GM12873 (cell line): Measurements from ENCODE around the gene TANC1.

ENCODE experiments used
- TF ChIP-seq, protein P1 (sequence below): IDR thresholded peaks from 2 replicates; pipeline ENCODE4 v1.5.1; 2012; ENCODE audit warnings: low read depth, mild to moderate bottlenecking, moderate library complexity, low read length, control low read depth; ENCODE audit not compliant: insufficient read depth; ENCODE audit errors: missing control alignments

TANC1 gene

DNA sequence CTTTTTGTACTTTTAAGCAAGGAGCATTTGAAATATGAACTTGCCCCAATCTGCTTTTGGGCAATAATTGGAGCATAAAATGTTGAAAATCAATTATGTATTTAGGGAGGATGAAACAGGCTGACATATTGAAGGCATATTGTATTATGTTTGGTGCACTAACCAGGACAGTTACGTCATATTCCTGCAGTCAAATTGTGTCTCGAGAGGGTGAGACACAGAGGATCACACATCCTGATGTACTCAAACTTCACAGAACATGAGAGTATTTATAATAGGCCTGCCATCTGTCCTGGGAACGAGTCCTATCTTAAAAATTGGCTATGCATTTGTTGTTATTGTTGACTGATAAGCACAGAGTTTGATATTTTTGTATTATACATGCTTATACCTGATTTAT is 44.7 kb downstream of the TANC1 start:
- TF ChIP-seq, protein P1, sequence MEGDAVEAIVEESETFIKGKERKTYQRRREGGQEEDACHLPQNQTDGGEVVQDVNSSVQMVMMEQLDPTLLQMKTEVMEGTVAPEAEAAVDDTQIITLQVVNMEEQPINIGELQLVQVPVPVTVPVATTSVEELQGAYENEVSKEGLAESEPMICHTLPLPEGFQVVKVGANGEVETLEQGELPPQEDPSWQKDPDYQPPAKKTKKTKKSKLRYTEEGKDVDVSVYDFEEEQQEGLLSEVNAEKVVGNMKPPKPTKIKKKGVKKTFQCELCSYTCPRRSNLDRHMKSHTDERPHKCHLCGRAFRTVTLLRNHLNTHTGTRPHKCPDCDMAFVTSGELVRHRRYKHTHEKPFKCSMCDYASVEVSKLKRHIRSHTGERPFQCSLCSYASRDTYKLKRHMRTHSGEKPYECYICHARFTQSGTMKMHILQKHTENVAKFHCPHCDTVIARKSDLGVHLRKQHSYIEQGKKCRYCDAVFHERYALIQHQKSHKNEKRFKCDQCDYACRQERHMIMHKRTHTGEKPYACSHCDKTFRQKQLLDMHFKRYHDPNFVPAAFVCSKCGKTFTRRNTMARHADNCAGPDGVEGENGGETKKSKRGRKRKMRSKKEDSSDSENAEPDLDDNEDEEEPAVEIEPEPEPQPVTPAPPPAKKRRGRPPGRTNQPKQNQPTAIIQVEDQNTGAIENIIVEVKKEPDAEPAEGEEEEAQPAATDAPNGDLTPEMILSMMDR, result no peak

DNA sequence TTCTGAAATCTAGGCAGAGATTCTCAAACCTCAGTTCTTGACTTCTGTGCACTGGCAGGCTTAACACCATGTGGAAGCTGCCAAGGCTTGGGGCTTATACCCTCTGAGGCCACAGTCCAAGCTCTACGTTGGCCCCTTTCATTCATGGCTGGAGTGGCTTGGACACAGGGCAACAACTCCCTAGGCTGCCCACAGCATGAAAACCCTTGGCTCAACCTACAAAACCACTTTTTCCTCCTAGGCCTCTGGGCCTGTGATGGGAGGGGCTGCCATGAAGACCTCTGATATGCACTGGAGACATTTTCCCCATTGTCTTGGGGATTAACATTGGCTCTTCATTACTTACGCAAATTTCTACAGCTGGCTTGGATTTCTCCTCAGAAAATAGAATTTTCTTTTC is 46.7 kb downstream of the TANC1 start:
- TF ChIP-seq, protein P1, result no peak

DNA sequence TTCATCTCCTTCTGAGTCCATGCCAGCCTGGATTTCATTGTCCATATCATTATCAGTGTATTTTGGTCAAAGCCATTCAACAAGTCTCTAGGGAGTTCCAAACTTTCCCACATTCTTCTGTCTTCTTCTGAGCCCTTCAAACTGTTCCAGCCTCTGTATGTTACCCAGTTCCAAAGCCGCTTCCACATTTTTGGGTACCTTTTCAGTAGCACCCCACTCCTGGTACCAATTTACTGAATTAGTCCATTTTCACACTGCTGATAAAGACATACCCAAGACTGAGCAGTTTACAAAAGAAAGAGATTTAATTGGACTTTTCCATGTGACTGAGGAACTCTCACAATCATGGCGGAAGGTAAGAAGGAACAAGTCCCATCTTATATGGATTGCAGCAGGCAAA is 47.4 kb downstream of the TANC1 start:
- TF ChIP-seq, protein P1, result no peak

DNA sequence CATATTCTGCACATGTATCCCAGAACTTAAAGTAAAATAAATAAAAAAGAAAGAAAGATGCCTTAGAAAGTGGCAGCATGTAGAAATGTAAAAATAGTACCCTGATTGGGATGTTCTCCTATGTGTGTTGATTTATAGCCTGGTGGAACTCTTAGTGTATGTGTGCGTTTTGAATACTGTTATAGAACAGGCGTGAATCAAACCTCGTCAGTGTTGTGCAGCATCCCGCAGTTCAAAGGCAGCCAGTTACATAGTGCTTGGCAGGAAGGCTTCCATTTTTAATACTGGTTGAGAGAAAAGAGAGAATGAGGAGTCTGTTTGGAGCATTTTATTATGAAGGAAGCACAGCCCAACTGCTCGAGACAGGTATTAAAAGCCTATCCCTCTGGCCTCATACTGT is 49.4 kb downstream of the TANC1 start:
- TF ChIP-seq, protein P1, result no peak

DNA sequence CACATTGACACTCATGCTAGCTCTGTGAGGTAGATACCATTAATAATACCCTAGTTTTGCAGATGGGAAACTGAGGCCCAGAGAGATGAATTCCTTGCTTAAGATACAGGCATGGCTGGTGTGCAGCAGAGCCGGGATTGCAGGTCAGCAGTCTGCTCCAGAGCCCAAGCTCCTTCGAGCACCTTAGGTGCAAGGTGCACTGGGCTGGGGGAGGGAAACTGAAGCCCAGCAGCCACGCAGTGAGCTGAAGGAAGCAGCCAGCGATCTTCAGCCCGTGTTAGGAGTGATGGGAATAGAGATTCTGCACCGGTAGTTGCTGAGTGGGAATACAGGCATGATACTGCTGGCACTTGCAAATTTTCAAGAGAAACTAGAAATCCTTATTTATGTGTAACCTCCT is 50.6 kb downstream of the TANC1 start:
- TF ChIP-seq, protein P1, result no peak

DNA sequence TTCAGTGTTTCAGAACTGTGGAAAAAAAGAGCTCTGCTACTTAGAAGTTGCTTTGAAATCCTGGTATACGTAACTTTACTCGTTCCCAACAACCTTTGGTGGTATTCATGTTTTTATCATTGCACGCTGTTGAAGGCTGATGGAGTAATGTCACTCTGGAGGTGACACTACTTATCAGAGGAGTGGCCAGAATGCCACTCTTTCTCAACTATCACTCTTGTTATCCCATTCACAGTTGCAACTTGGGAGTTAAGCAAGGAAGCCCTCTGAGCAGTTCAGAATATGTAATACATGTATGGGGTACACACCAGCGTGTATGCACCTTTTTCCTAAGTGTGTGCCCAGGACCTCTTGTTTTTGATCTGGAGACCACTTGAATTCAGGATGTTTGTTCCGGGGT is 53.6 kb downstream of the TANC1 start:
- TF ChIP-seq, protein P1, result no peak

DNA sequence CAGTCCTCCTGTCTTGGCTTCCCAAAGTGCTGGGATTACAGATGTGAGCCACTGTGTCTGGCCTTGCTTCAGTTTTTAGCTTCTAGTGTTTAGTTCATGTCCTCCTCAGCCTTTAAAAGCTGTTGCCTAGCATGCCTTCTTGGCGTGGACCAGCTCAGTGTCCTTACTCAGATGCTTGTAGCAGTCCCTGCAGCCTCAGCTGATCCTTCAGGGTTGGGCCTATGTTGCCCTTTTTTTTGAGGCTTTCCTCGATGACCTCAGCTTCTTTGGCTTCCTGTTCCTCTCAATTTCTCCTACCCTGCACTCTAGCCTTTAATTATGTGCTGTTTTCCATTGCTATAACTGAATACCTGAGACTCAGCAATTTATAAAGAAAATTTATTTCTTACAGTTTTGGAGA is 57.7 kb downstream of the TANC1 start:
- TF ChIP-seq, protein P1, result no peak
